Heart left ventricle (tissue), 16 donors: ENCODE data around the gene ZNF444. TPM values are rescaled to one million over a fixed set of nuclear protein-coding genes. Genes with fewer than 3 reads are reported as not detected.

Source experiments
- ATAC-seq, 4 donors: fragments of 200-7000 bp; cut with Tn5 transposase; one replicate each; pipeline ENCODE4 v1.9.1; 2020 to 2022; ENCODE audit warnings: moderate library complexity in 4 of 4, mild to moderate bottlenecking in 3 of 4, moderate number of reproducible peaks in 1 of 4
- DNase-seq, 5 donors: peaks; one replicate each; pipeline ENCODE4 v3.0.0-alpha.2; 2020
- H3K27ac ChIP-seq, 12 donors: fragments of 200-600 bp; sonication (generic) in 4 of 12; one replicate each; pipeline versions ENCODE4 v1.5.0 to v1.8.0; 2016 to 2022; ENCODE audit warnings: mild to moderate bottlenecking in 2 of 12
- H3K27me3 ChIP-seq, 9 donors: fragments of 200-600 bp; sonication (generic) in 2 of 9; one replicate each; pipeline versions ENCODE4 v1.5.1 to v1.8.0; 2016 to 2022; ENCODE audit warnings: mild to moderate bottlenecking in 3 of 9
- H3K36me3 ChIP-seq, 9 donors: fragments of 200-600 bp; sonication (generic) in 2 of 9; one replicate each; pipeline versions ENCODE4 v1.5.0 to v1.8.0; 2018 to 2022; ENCODE audit warnings: mild to moderate bottlenecking in 2 of 9
- H3K4me1 ChIP-seq, 12 donors: fragments of 200-600 bp; sonication (generic) in 4 of 12; one replicate each; pipeline versions ENCODE4 v1.5.0 to v1.8.0; 2016 to 2022; ENCODE audit warnings: mild to moderate bottlenecking in 3 of 12
- H3K4me3 ChIP-seq, 12 donors: fragments of 200-600 bp; sonication (generic) in 4 of 12; one replicate each; pipeline versions ENCODE4 v1.5.0 to v1.8.0; 2017 to 2022; ENCODE audit warnings: mild to moderate bottlenecking in 9 of 12, moderate library complexity in 4 of 12
- H3K9me3 ChIP-seq, 12 donors: fragments of 200-600 bp; sonication (generic) in 4 of 12; one replicate each; pipeline versions ENCODE4 v1.5.0 to v1.8.0; 2016 to 2022; ENCODE audit warnings: mild to moderate bottlenecking in 1 of 12
- CTCF ChIP-seq, 12 donors: fragments of 200-600 bp; sonication (generic) in 4 of 12; IDR thresholded peaks; one replicate each; pipeline versions ENCODE4 v1.5.0 to v1.8.0; 2018 to 2022; ENCODE audit warnings: antibody characterized with exemption in 12 of 12, mild to moderate bottlenecking in 5 of 12
- POLR2A ChIP-seq, 2 donors: fragments of 450-650 bp; IDR thresholded peaks; one replicate each; pipeline ENCODE4 v1.6.1; 2017; ENCODE audit warnings: antibody characterized with exemption in 2 of 2, mild to moderate bottlenecking in 2 of 2, moderate library complexity in 2 of 2
- WGBS, 4 donors: extraction: QIAGEN DNeasy Blood & Tissue Kit in 2 of 4; methylation state at CpG; one replicate each; pipeline versions ENCODE4 v1.1.5 to v1.1.7; 2013 to 2018; 5-methylcytosine and 5-hydroxymethylcytosine counted together
- intact Hi-C, 10 donors: fragments of 100-400 bp; cut with DNase I; formaldehyde crosslinking; loops; one replicate each; pipeline versions ENCODE4 v1.11.1 to v1.14.2; 2022
- polyA plus RNA-seq, 2 donors: library from polyadenylated mRNA; stranded (reverse); fragments of 200-250 nt; gene quantifications; one replicate each; pipeline ENCODE4 v1.2.3, GENCODE V29; 2013
- total RNA-seq, 9 donors: library from RNA; depleted of rRNA in 2 of 9; stranded (reverse); fragments of >200 nt in 2 of 9; fragmentation: NEBNext Ultra II Directional in 3 of 9; extraction: Animal tissue kit (Norgen Biotek cat#: 25700) in 3 of 9; gene quantifications; one replicate each; pipeline versions ENCODE4 v1.1.0 to v1.2.4, GENCODE V29; 2016 to 2023
- donor health status: ischemic (EF 13 %, LVEDD 7.1; RV severe dilation, severe dysfunction).
- donor health status: healthy with polysubstance abuse.
- donor health status: DM: no; HTN: yes; CAD: no.
- donor health status: DM: no; HTN: no; CAD: no.
- donor health status: ischemic (EF 25% LVEDD 6.9; RV normal size, moderate dysfunction).
- donor health status: ischemic (EF 25% LVEDD 5.7; RV mildly dilated, moderate dysfunction).
- donor health status: healthy.
- donor health status: DM: yes; HTN: yes; CAD: no.
- donor health status: ischemic (EF 35%, LVEDD 5.7; RV mildly dilated, moderate dysfunction).
- donor health status: nonischemic (EF 11% LVEDD 7.7; RV severe dilation, severe dysfunction).
- donor health status: DM: yes; HTN: yes; CAD: no.
- donor health status: PGD.
- donor health status: ischemic (EF 29% LVEDD 5.4; RV normal size, mild dysfunction).
- donor health status: nonischemic (EF 23%, LVEDD 6.1; RV moderate dilation, normal function).

ZNF444 gene
- total and polyA plus RNA-seq, 11 donors: 14.8 to 35.8 (median 20.1) TPM

GRCh38 chr19:56144831-56145230 lies 3.7 kb downstream of the ZNF444 start:
- Histone ChIP-seq H3K4me3 (no peak overlapping the region), H3K9me3 (no peaks in the 10 kb centered on the region), H3K27ac (peak overlapping the region in 4 of 12 donors; percentile 4 to 30 (median 15)), H3K27me3 (no peaks in the 10 kb centered on the region), H3K36me3 (peaks cover 0 to 30% (median 16%) of the 10 kb centered on the region in 9 donors), H3K4me1 (peaks cover 0 to 33% (median 11%) of the 10 kb centered on the region in 12 donors)
- ATAC-seq (no peak), DNase-seq (no peak)
- TF ChIP-seq CTCF (IDR thresholded peaks at IDR 0.05) (no peak), POLR2A (IDR thresholded peaks at IDR 0.05) (no peak)
- intact Hi-C loops: loop anchor here in 1 of 10 donors (5.0 kb wide), 1 partner anchor 38 kb away; no protein-coding TSS in a partner anchor
- WGBS, 4 donors: 90 to 98% (median 92%) methylated on average over 8 to 12 of the region's 12 CpGs

GRCh38 chr19:56145698-56146097 lies 4.6 kb downstream of the ZNF444 start:
- H3K9me3 ChIP-seq: no peaks in the 10 kb centered on the region
- H3K27me3 ChIP-seq: no peaks in the 10 kb centered on the region
- 80 to 94% (median 92%) methylated on average over 7 to 10 of the region's 10 CpGs for WGBS, 4 donors
- no peak overlapping the region for H3K27ac ChIP-seq
- H3K36me3 ChIP-seq: peaks cover 0 to 31% (median 16%) of the 10 kb centered on the region in 9 donors
- H3K4me1 ChIP-seq: peaks cover 0 to 36% (median 9%) of the 10 kb centered on the region in 12 donors
- ATAC-seq (no peak), DNase-seq (no peak)
- TF ChIP-seq POLR2A (IDR thresholded peaks at IDR 0.05) (no peak), CTCF (IDR thresholded peaks at IDR 0.05) (no peak)
- H3K4me3 ChIP-seq: no peak overlapping the region
- intact Hi-C loops: no loop called here

GRCh38 chr19:56146904-56147303 lies 5.8 kb downstream of the ZNF444 start:
- WGBS, 4 donors: 95 to 97% (median 97%) methylated on average over 31 of the region's 31 CpGs
- Histone ChIP-seq H3K36me3 (peaks cover 0 to 31% (median 16%) of the 10 kb centered on the region in 9 donors), H3K27me3 (no peaks in the 10 kb centered on the region), H3K4me3 (no peak overlapping the region), H3K27ac (no peak overlapping the region), H3K4me1 (peaks cover 0 to 32% (median 6%) of the 10 kb centered on the region in 12 donors), H3K9me3 (no peaks in the 10 kb centered on the region)
- no peak for TF ChIP-seq CTCF (IDR thresholded peaks at IDR 0.05)
- TF ChIP-seq POLR2A (IDR thresholded peaks at IDR 0.05): no peak
- intact Hi-C loops: no loop called here
- ATAC-seq (no peak), DNase-seq (no peak)

- Histone ChIP-seq H3K27me3 (no peaks in the 10 kb centered on the region), H3K4me1 (peaks cover 0 to 28% (median 4%) of the 10 kb centered on the region in 12 donors), H3K4me3 (no peak overlapping the region), H3K27ac (no peak overlapping the region), H3K36me3 (peaks cover 0 to 31% (median 16%) of the 10 kb centered on the region in 9 donors), H3K9me3 (no peaks in the 10 kb centered on the region)
- no peak for TF ChIP-seq CTCF (IDR thresholded peaks at IDR 0.05)
- no peak for TF ChIP-seq POLR2A (IDR thresholded peaks at IDR 0.05)
- DNase-seq (no peak), ATAC-seq (no peak)
- WGBS, 4 donors: 85 to 94% (median 90%) methylated on average over 20 to 22 of the region's 22 CpGs
- intact Hi-C loops: no loop called here
These were observed 6.2 kb downstream of the ZNF444 start for GRCh38 chr19:56147307-56147706.
